Upper lobe of left lung (tissue), 6 donors: ENCODE data around the gene LBHD1. TPM values are rescaled to one million over a fixed set of nuclear protein-coding genes. Genes with fewer than 3 reads are reported as not detected.
A peak's percentile ranks its signal among the peaks of the same experiment; 100 is the strongest.

Experiments used
- ATAC-seq, 2 donors: fragments of 200-7000 bp; cut with Tn5 transposase; one replicate each; pipeline ENCODE4 v1.9.1; 2022; ENCODE audit warnings: mild to moderate bottlenecking in 2 of 2, moderate library complexity in 2 of 2; ENCODE audit not compliant: low FRiP score in 2 of 2
- DNase-seq, 2 donors: peaks; one replicate each; pipeline ENCODE4 v3.0.0-alpha.2; 2019 to 2020
- H3K27ac ChIP-seq, 4 donors: fragments of 200-600 bp; sonication (generic); one replicate each; pipeline ENCODE4 v1.5.1; 2016 to 2019
- H3K27me3 ChIP-seq, 4 donors: fragments of 200-600 bp; sonication (generic); one replicate each; pipeline ENCODE4 v1.5.1; 2017 to 2019
- H3K36me3 ChIP-seq, 4 donors: fragments of 200-600 bp; sonication (generic); one replicate each; pipeline ENCODE4 v1.5.1; 2016 to 2019
- H3K4me1 ChIP-seq, 4 donors: fragments of 200-600 bp; sonication (generic); one replicate each; pipeline ENCODE4 v1.5.1; 2018 to 2019
- H3K4me3 ChIP-seq, 4 donors: fragments of 200-600 bp; sonication (generic); one replicate each; pipeline ENCODE4 v1.5.1; 2017 to 2019; ENCODE audit warnings: mild to moderate bottlenecking in 2 of 4, moderate library complexity in 1 of 4
- H3K9me3 ChIP-seq, 4 donors: fragments of 200-600 bp; sonication (generic); one replicate each; pipeline ENCODE4 v1.5.1; 2018 to 2019
- EP300 ChIP-seq, 4 donors: sonication (generic); formaldehyde crosslinking; IDR thresholded peaks; one replicate each; pipeline ENCODE4 v1.5.1; 2017; ENCODE audit warnings: antibody characterized with exemption in 4 of 4, control low read depth in 2 of 4
- POLR2A ChIP-seq, 4 donors: fragments of 450-650 bp; IDR thresholded peaks; one replicate each; pipeline ENCODE4 v1.5.1; 2016 to 2017; ENCODE audit warnings: antibody characterized with exemption in 4 of 4, mild to moderate bottlenecking in 2 of 4
- POLR2AphosphoS5 ChIP-seq, 2 donors: sonication (generic); formaldehyde crosslinking; IDR thresholded peaks; one replicate each; pipeline ENCODE4 v1.5.1; 2017; ENCODE audit warnings: antibody characterized with exemption in 2 of 2
- WGBS, 2 donors: methylation state at CpG; one replicate each; pipeline ENCODE4 v1.1.5; 2017 to 2018; 5-methylcytosine and 5-hydroxymethylcytosine counted together
- total RNA-seq, 6 donors: library from RNA; depleted of rRNA in 4 of 6; stranded (reverse); fragments of >200 nt in 4 of 6; gene quantifications; one replicate each; pipeline versions ENCODE4 v1.1.0 to v1.2.1, GENCODE V29; 2016 to 2021
- TF ChIP-seq, protein P1 (sequence below), 6 experiments: fragments of 450-650 bp in 4 of 6; fragments of 200-600 bp in 2 of 6; sonication (generic) in 2 of 6; IDR thresholded peaks; one replicate each; pipeline ENCODE4 v1.5.1; 2016 to 2019; ENCODE audit warnings: antibody characterized with exemption in 6 of 6
- donor health status: DM: no; HTN: no; CAD: no; lungs with moderate emphysema.
- donor health status: DM: no; HTN: yes; CAD: no; lungs with severe emphysema.

The LBHD1 gene
- total RNA-seq, 6 donors from 2014 or later: 3.6 to 19.9 (median 6.8) TPM

DNA sequence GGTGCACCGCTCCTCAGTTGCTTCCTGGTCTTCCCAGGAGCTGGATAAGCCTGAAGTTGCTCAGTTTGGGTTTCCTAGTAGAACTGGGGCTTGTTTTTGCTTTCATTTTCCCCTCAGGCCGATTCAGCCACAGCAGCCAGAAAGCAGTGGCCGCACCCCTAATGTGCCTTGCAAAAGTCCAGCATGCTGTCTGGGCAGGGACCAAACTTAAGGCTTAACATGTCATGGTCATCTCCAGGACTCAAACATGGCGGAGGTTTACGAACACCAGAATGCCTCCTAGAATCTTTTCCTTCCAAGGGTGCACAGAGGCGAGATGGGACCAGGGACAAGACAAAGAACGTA lies 37.9 kb upstream of the LBHD1 start:
- peak in 1 of 2 donors; percentile 1 for ATAC-seq
- Histone ChIP-seq H3K4me1 (peaks cover 36 to 65% (median 47%) of the 10 kb centered on the region in 4 donors), H3K36me3 (peaks cover 11 to 45% (median 37%) of the 10 kb centered on the region in 4 donors), H3K27me3 (no peaks in the 10 kb centered on the region), H3K4me3 (peak overlapping the region; percentile 44 to 66 (median 54)), H3K9me3 (no peaks in the 10 kb centered on the region), H3K27ac (peak overlapping the region; percentile 93 to 98 (median 95))
- 62 to 66% methylated on average over 7 of the region's 7 CpGs for WGBS, 2 donors
- TF ChIP-seq POLR2AphosphoS5 (IDR thresholded peaks at IDR 0.05): no peak
- TF ChIP-seq, protein P1, sequence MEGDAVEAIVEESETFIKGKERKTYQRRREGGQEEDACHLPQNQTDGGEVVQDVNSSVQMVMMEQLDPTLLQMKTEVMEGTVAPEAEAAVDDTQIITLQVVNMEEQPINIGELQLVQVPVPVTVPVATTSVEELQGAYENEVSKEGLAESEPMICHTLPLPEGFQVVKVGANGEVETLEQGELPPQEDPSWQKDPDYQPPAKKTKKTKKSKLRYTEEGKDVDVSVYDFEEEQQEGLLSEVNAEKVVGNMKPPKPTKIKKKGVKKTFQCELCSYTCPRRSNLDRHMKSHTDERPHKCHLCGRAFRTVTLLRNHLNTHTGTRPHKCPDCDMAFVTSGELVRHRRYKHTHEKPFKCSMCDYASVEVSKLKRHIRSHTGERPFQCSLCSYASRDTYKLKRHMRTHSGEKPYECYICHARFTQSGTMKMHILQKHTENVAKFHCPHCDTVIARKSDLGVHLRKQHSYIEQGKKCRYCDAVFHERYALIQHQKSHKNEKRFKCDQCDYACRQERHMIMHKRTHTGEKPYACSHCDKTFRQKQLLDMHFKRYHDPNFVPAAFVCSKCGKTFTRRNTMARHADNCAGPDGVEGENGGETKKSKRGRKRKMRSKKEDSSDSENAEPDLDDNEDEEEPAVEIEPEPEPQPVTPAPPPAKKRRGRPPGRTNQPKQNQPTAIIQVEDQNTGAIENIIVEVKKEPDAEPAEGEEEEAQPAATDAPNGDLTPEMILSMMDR (IDR thresholded peaks at IDR 0.05): no peak
- DNase-seq: no peak

DNA sequence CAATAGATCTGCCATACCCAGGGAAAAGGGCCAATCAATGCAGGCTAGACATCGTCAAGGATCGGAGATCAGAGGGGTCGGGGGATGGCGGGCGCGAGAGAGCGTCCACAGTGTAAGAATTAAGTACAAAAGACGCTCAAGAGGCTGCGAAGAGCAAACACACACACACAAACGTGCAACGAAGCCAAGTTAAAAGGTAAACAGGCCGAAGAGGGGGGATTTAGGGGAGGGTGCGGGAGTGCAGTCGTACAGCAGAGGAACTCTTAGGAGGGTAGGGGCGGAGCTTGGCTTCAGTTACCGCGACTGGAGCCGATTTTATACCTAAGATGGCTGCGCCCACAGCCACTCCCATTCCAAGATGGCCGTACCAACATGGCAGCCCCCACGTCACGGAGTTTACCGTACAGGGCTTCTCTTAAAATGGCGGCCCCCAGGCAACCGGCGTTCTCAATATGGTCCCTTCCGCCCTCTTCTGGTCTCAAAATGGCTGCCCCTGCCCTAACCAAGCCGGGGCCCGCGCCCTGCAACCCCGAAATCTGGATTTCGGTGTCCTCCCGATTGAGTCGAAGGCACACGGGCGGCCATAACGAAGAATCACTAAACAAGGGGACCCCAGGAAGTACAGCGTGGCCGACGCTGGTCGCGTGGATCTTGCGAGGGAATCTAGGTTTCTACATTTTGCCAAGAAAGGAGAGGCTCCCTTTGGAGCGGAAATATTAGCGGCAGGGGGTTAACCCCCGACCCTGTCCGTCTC lies 37.4 kb upstream of the LBHD1 start:
- Histone ChIP-seq H3K36me3 (peaks cover 5 to 39% (median 32%) of the 10 kb centered on the region in 4 donors), H3K4me1 (peaks cover 37 to 61% (median 47%) of the 10 kb centered on the region in 4 donors), H3K9me3 (no peaks in the 10 kb centered on the region), H3K27ac (peak overlapping the region; percentile 93 to 98 (median 95)), H3K4me3 (peak overlapping the region; percentile 49 to 66 (median 54)), H3K27me3 (no peaks in the 10 kb centered on the region)
- 1% methylated on average over 44 to 47 of the region's 47 CpGs for WGBS, 2 donors
- ATAC-seq (peak; percentile 94), DNase-seq (peak; percentile 90 to 99)
- TF ChIP-seq EP300 (IDR thresholded peaks at IDR 0.05): peak in 1 of 4 donors; percentile 29
- peak; percentile 73 to 87 for TF ChIP-seq POLR2AphosphoS5 (IDR thresholded peaks at IDR 0.05)
- TF ChIP-seq, protein P1 (IDR thresholded peaks at IDR 0.05): peak in 2 of 6 experiments; percentile 15 to 31
- peak in 3 of 4 donors; percentile 51 to 84 (median 77) for TF ChIP-seq POLR2A (IDR thresholded peaks at IDR 0.05)

DNA sequence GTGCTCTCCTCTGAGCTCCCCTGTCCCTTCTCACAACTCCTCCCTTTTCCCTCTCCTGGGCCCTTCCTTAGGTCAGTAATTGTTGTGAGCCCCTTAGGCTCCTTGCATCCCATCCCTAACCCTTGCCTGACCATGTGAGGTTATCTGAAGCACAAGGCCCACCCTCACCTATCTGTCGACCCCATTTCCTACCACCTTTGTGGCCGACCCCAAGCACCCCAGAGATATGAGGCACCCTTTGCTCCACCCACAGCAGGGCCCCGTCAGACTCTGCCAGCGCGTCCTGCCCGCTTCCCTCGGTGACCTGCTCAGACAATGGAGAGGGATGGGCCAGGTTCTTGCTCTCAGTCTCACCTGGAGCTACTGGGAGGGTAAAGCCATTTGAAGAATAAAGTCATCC lies 36.7 kb upstream of the LBHD1 start:
- Histone ChIP-seq H3K27me3 (no peaks in the 10 kb centered on the region), H3K4me1 (peaks cover 37 to 55% (median 42%) of the 10 kb centered on the region in 4 donors), H3K9me3 (no peaks in the 10 kb centered on the region), H3K4me3 (peak overlapping the region; percentile 49 to 66 (median 54)), H3K36me3 (peaks cover 4 to 33% (median 25%) of the 10 kb centered on the region in 4 donors), H3K27ac (peak overlapping the region; percentile 93 to 98 (median 95))
- TF ChIP-seq, protein P1 (IDR thresholded peaks at IDR 0.05): no peak
- TF ChIP-seq POLR2A (IDR thresholded peaks at IDR 0.05) (no peak), POLR2AphosphoS5 (IDR thresholded peaks at IDR 0.05) (no peak), EP300 (IDR thresholded peaks at IDR 0.05) (no peak)
- ATAC-seq (no peak), DNase-seq (peak in 1 of 2 donors; percentile 43)
- 3% methylated on average over 7 of the region's 7 CpGs for WGBS, 2 donors

DNA sequence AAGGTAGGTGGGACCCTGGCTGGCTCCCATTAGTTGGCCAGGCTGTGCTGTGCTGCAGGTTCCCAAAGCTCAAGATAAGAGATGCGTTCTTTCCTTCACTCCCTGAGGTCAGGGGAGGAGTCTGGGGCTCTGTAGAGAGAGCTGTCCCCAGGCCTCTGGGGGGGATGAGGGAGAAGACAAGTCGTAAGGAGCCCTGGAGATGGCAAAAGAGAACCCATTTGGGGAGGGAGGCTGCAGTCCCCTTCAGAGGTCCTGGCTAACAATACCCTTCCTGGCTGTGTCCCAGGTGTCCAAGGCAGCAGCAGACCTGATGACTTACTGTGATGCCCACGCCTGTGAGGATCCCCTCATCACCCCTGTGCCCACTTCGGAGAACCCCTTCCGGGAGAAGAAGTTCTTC lies 36.3 kb upstream of the LBHD1 start:
- H3K4me3 ChIP-seq: peak overlapping the region in 3 of 4 donors; percentile 54 to 66 (median 55)
- peak overlapping the region; percentile 93 to 98 (median 95) for H3K27ac ChIP-seq
- TF ChIP-seq, protein P1 (IDR thresholded peaks at IDR 0.05): no peak
- TF ChIP-seq POLR2AphosphoS5 (IDR thresholded peaks at IDR 0.05) (no peak), POLR2A (IDR thresholded peaks at IDR 0.05) (no peak), EP300 (IDR thresholded peaks at IDR 0.05) (no peak)
- 73 to 74% methylated on average over 5 of the region's 5 CpGs for WGBS, 2 donors
- ATAC-seq: no peak
- no peaks in the 10 kb centered on the region for H3K9me3 ChIP-seq
- DNase-seq: no peak
- peaks cover 36 to 51% (median 40%) of the 10 kb centered on the region in 4 donors for H3K4me1 ChIP-seq
- no peaks in the 10 kb centered on the region for H3K27me3 ChIP-seq
- peaks cover 4 to 29% (median 22%) of the 10 kb centered on the region in 4 donors for H3K36me3 ChIP-seq
